ENCODE measurements around the gene IGF2. TPM values are rescaled to one million over a fixed set of nuclear protein-coding genes. Genes with fewer than 3 reads are reported as not detected.

The IGF2 gene
- total and polyA plus RNA-seq, 7 donors: 5.9 to 471 (median 60.2) TPM

GRCh38 chr11:2156416-2157182, 17.4 kb upstream of the IGF2 start:
- peak; percentile 69 to 83 (median 77) for ATAC-seq
- 18 to 26% (median 26%) methylated on average over 18 to 19 of the region's 19 CpGs for WGBS, 3 donors

GRCh38 chr11:2155511-2155910, 16.3 kb upstream of the IGF2 start:
- H3K27me3 ChIP-seq (ENCODE audit: insufficient read depth in 3 of 3, low read length in 2 of 3): peaks cover 0 to 6% (median 0%) of the 10 kb centered on the region in 3 donors
- no peak for TF ChIP-seq CTCF (IDR thresholded peaks at IDR 0.05)
- intact Hi-C loops (cut with DNase I): no loop called here
- H3K4me1 ChIP-seq: peaks cover 11% of the 10 kb centered on the region
- ATAC-seq (no peak), DNase-seq (no peak)
- WGBS, 3 donors: 80 to 85% (median 81%) methylated on average over 23 to 29 of the region's 29 CpGs
- H3K9me3 ChIP-seq: no peaks in the 10 kb centered on the region
- H3K36me3 ChIP-seq (ENCODE audit: insufficient read depth in 1 of 2, low read depth in 1 of 2): no peaks in the 10 kb centered on the region
- H3K27ac ChIP-seq: no peak overlapping the region
- H3K4me3 ChIP-seq: no peak overlapping the region

More at GRCh38 chr11:2156416-2157182, 17.4 kb upstream of the IGF2 start:
- Histone ChIP-seq H3K9me3 (no peaks in the 10 kb centered on the region), H3K4me3 (no peak overlapping the region), H3K36me3 (ENCODE audit: insufficient read depth in 1 of 2, low read depth in 1 of 2) (no peaks in the 10 kb centered on the region), H3K4me1 (peaks cover 2% of the 10 kb centered on the region), H3K27me3 (ENCODE audit: insufficient read depth in 3 of 3, low read length in 2 of 3) (no peaks in the 10 kb centered on the region), H3K27ac (no peak overlapping the region)
- DNase-seq: peak; percentile 73 to 87
- intact Hi-C loops (cut with DNase I): no loop called here
- peak; percentile 79 for TF ChIP-seq CTCF (IDR thresholded peaks at IDR 0.05)

DNA sequence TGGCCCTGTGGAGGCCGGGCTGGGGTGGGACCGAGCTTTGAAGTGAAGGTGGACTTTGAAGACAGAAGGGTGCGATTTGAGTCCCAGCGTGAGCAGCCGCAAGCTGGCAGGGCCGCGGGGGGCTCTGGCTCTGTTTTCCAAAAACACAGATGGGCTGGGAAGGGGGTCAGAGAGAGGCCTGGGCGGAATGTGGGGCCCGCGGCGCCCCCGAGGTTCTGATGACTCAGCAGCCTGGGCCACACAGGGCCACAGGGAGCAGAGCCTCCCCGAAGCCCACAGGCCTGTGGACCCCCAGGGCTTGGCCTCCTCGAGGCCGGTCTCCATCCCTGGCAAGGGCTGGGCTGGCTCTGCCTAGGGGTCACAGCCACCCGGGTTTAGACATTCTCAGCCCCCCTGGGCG, 15.7 kb upstream of the IGF2 start:
- no peaks in the 10 kb centered on the region for H3K9me3 ChIP-seq
- ATAC-seq: no peak
- intact Hi-C loops (cut with DNase I): loop anchor here (5.0 kb wide), 3 partner anchors 213 to 463 kb away; partner anchors contain the start of gene TNNI2 (in 1 of the 2)
- no peak for DNase-seq
- no peak overlapping the region for H3K4me3 ChIP-seq
- WGBS, 3 donors: 83 to 86% (median 85%) methylated on average over 17 of the region's 17 CpGs
- TF ChIP-seq CTCF (IDR thresholded peaks at IDR 0.05): no peak
- H3K36me3 ChIP-seq (ENCODE audit: insufficient read depth in 1 of 2, low read depth in 1 of 2): no peaks in the 10 kb centered on the region
- H3K27ac ChIP-seq: no peak overlapping the region
- H3K4me1 ChIP-seq: peaks cover 13% of the 10 kb centered on the region
- peaks cover 0 to 10% (median 0%) of the 10 kb centered on the region in 3 donors for H3K27me3 ChIP-seq (ENCODE audit: insufficient read depth in 3 of 3, low read length in 2 of 3)

GRCh38 chr11:2154195-2154585, 15.0 kb upstream of the IGF2 start:
- WGBS, 3 donors: 86 to 93% (median 90%) methylated on average over 5 to 7 of the region's 7 CpGs
- peaks cover 0 to 10% (median 0%) of the 10 kb centered on the region in 3 donors for H3K27me3 ChIP-seq (ENCODE audit: insufficient read depth in 3 of 3, low read length in 2 of 3)
- no peak overlapping the region for H3K4me3 ChIP-seq
- no peaks in the 10 kb centered on the region for H3K9me3 ChIP-seq
- ATAC-seq: no peak
- H3K4me1 ChIP-seq: peaks cover 13% of the 10 kb centered on the region
- no peak for DNase-seq
- H3K36me3 ChIP-seq (ENCODE audit: insufficient read depth in 1 of 2, low read depth in 1 of 2): no peaks in the 10 kb centered on the region
- no peak for TF ChIP-seq CTCF (IDR thresholded peaks at IDR 0.05)
- intact Hi-C loops (cut with DNase I): loop anchor here (5.0 kb wide), 3 partner anchors 212 to 462 kb away; partner anchors contain the start of gene TNNI2 (in 1 of the 2)
- H3K27ac ChIP-seq: no peak overlapping the region
